Testis (tissue), 2 donors: ENCODE measurements around the gene TBC1D24.
"Not testable (repeated sequence)": the region's sequence is repeated elsewhere in the genome, so short reads cannot be mapped to it uniquely, and the experiment has no call there.

ENCODE experiments used
- CTCF ChIP-seq, 3 experiments: fragments of 450-650 bp in 2 of 3; fragments of 200-600 bp in 1 of 3; sonication (generic) in 1 of 3; IDR thresholded peaks; one replicate each; pipeline ENCODE4 v1.5.1; 2016 to 2019; ENCODE audit warnings: antibody characterized with exemption in 3 of 3, mild to moderate bottlenecking in 2 of 3, moderate library complexity in 1 of 3
- POLR2A ChIP-seq: fragments of 450-650 bp; IDR thresholded peaks from one replicate; pipeline ENCODE4 v1.6.1; 2017; ENCODE audit warnings: antibody characterized with exemption, mild to moderate bottlenecking, moderate library complexity

GRCh38 chr16:2539192-2539844, 64.4 kb downstream of the TBC1D24 start:
- not testable (repeated sequence) for TF ChIP-seq POLR2A; CTCF (IDR thresholded peaks at IDR 0.05)
